ENCODE measurements around the gene TP53I13. TPM values are rescaled to one million over a fixed set of nuclear protein-coding genes. Genes with fewer than 3 reads are reported as not detected.

TP53I13 gene
- total RNA-seq, 6 experiments from 2014 or later, result 16.8 to 52.4 (median 38.4) TPM

DNA sequence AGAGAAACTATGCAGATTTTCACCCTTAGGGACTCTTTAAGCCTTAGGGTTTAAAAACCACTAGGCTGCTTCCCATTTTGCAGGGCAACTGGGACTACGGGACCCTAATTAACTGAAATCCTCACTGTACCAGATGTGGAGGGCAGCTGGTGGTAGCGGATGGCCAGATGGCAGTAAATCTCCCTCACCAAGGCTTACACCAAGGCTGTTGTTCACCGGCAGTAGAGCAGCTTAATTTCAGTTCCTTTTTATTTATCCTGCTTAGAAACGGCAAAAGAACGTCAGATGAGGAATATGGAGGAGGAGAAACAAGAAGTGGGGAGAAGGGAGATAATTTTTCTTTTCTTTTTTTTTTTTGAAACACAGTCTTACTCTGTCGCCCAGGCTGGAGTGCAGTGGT is 8.2 kb upstream of the TP53I13 start:
- no peak for ATAC-seq
- intact Hi-C loops (cut with DNase I), result no loop called here
- Histone ChIP-seq H3K4me3 (no peak overlapping the region), H3K27me3 (no peaks in the 10 kb centered on the region), H3K36me3 (peaks cover 0 to 18% (median 8%) of the 10 kb centered on the region in 4 donors), H3K4me1 (peaks cover 0 to 60% (median 12%) of the 10 kb centered on the region in 4 donors), H3K9me3 (no peaks in the 10 kb centered on the region), H3K27ac (no peak overlapping the region)
- WGBS (ENCODE audit: insufficient coverage, low coverage, low lambda C conversion rate, missing lambda C conversion rate), result 81% methylated on average over 5 of the region's 6 CpGs
- no peak for DNase-seq
- TF ChIP-seq POLR2A (IDR thresholded peaks at IDR 0.05) (no peak), CTCF (IDR thresholded peaks at IDR 0.05) (no peak)

GRCh38 chr17:29561554-29562517 is 6.7 kb upstream of the TP53I13 start:
- DNase-seq (no peak), ATAC-seq (peak in 3 of 4 donors; percentile 2 to 11 (median 4))
- no peaks in the 10 kb centered on the region for H3K9me3 ChIP-seq
- H3K4me3 ChIP-seq, result no peak overlapping the region
- no peaks in the 10 kb centered on the region for H3K27me3 ChIP-seq
- H3K27ac ChIP-seq, result peak overlapping the region in 1 of 3 donors; percentile 36
- WGBS (ENCODE audit: insufficient coverage, low coverage, low lambda C conversion rate, missing lambda C conversion rate), result 62% methylated on average over 9 of the region's 17 CpGs
- TF ChIP-seq CTCF (IDR thresholded peaks at IDR 0.05), result no peak
- peak; percentile 19 for TF ChIP-seq POLR2A (IDR thresholded peaks at IDR 0.05)
- H3K4me1 ChIP-seq, result peaks cover 0 to 50% (median 6%) of the 10 kb centered on the region in 4 donors
- intact Hi-C loops (cut with DNase I), result no loop called here
- H3K36me3 ChIP-seq, result peaks cover 0 to 18% (median 8%) of the 10 kb centered on the region in 4 donors

DNA sequence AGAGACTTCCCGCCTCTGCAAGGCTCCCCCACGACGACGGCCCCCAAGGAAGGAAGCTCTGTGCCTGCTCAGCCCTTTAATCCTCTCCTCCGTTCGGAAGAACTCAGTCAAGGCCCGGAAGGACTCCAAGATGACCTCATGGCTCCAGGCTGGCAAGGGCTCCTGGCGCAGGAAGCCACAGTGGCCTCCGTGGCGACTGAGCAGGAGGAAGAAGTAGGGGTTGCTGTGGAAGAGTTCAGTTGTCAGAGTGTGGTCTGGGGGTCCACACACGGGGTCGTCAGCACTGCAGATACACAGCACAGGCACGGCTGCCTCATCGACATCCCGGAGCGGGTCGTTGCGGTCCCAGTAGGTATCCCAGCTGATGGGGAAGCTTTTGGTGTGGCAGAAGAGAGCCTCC is 5.9 kb upstream of the TP53I13 start:
- DNase-seq (no peak), ATAC-seq (no peak)
- no peak overlapping the region for H3K4me3 ChIP-seq
- no peak for TF ChIP-seq CTCF (IDR thresholded peaks at IDR 0.05)
- TF ChIP-seq POLR2A (IDR thresholded peaks at IDR 0.05), result no peak
- intact Hi-C loops (cut with DNase I), result no loop called here
- H3K27me3 ChIP-seq, result no peaks in the 10 kb centered on the region
- H3K27ac ChIP-seq, result peak overlapping the region in 1 of 3 donors; percentile 36
- peaks cover 0 to 42% (median 2%) of the 10 kb centered on the region in 4 donors for H3K4me1 ChIP-seq
- 68% methylated on average over 8 of the region's 18 CpGs for WGBS (ENCODE audit: insufficient coverage, low coverage, low lambda C conversion rate, missing lambda C conversion rate)
- H3K36me3 ChIP-seq, result peaks cover 0 to 18% (median 8%) of the 10 kb centered on the region in 4 donors
- no peaks in the 10 kb centered on the region for H3K9me3 ChIP-seq

DNA sequence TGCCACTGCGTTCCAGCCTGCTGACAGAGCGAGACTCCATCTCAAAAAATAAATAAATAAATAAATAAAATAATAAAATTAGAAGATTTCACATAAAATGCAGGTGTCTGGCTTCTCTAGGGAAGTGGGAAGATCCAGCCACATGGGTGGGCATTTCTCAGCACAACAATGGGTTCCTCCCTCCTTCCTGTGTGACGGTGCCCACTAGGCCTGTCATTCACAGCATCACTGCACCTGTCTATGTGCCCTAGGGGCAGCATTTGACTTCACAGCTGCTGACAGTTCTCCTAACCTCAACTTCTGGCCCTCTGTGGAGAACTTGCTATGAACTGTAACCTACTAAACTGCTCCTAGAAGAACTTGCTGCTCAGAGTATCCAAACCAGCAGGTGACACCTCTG is 4.7 kb upstream of the TP53I13 start:
- 83% methylated on average over 1 of the region's 3 CpGs for WGBS (ENCODE audit: insufficient coverage, low coverage, low lambda C conversion rate, missing lambda C conversion rate)
- Histone ChIP-seq H3K27me3 (no peaks in the 10 kb centered on the region), H3K4me3 (no peak overlapping the region), H3K4me1 (peaks cover 0 to 37% (median 0%) of the 10 kb centered on the region in 4 donors), H3K27ac (no peak overlapping the region), H3K9me3 (no peaks in the 10 kb centered on the region), H3K36me3 (peaks cover 0 to 18% (median 8%) of the 10 kb centered on the region in 4 donors)
- no peak for TF ChIP-seq CTCF (IDR thresholded peaks at IDR 0.05)
- no peak for TF ChIP-seq POLR2A (IDR thresholded peaks at IDR 0.05)
- ATAC-seq (no peak), DNase-seq (no peak)
- intact Hi-C loops (cut with DNase I), result no loop called here

Measured in right lobe of liver (tissue), 6 donors.